K562 (cell line): Measurements from ENCODE around the gene MTCL3.

Source experiments
- CHCHD3 ChIP-seq: fragments of 250-450 bp; sonication (Bioruptor Pico); IDR thresholded peaks from 2 replicates; pipeline ENCODE4 v2.1.2; 2022; ENCODE audit warnings: mild to moderate bottlenecking
- EZH2 ChIP-seq: IDR thresholded peaks from 2 replicates; pipeline ENCODE4 v1.6.1; 2012; ENCODE audit warnings: low read depth, mild to moderate bottlenecking, inconsistent platforms, low read length, borderline replicate concordance
- KLF10 ChIP-seq: fragments of 250-450 bp; sonication (Bioruptor Pico); IDR thresholded peaks from 2 replicates; pipeline ENCODE4 v1.6.1; 2021; ENCODE audit warnings: matching md5 sums
- MTF1 ChIP-seq: fragments of 250-450 bp; sonication (Bioruptor Pico); IDR thresholded peaks from 2 replicates; pipeline ENCODE4 v1.9.0; 2021; ENCODE audit warnings: moderate library complexity, mild to moderate bottlenecking, inconsistent platforms, borderline replicate concordance
- RAD21 ChIP-seq, 2 experiments: fragments of 250-450 bp in 1 of 2; fragments of 450-650 bp in 1 of 2; sonication (Bioruptor Pico) in 1 of 2; formaldehyde crosslinking in 1 of 2; IDR thresholded peaks in 1 of 2; conservative IDR thresholded peaks in 1 of 2; 2 replicates each; pipeline versions ENCODE4 v1.4.0 to v1.8.0; 2020 to 2022; ENCODE audit warnings: mild to moderate bottlenecking in 2 of 2, moderate library complexity in 1 of 2
- ZNF134 ChIP-seq: fragments of 250-450 bp; sonication (Bioruptor Pico); conservative IDR thresholded peaks from 2 replicates; pipeline ENCODE4 v1.4.0; 2020
- ZNF239 ChIP-seq: fragments of 250-450 bp; sonication (Bioruptor Pico); IDR thresholded peaks from 2 replicates; pipeline ENCODE4 v1.4.0; 2020; ENCODE audit warnings: mild to moderate bottlenecking
- TF ChIP-seq, protein P1 (sequence below), 2 experiments: fragments of 450-650 bp; formaldehyde crosslinking in 1 of 2; IDR thresholded peaks; 2 replicates each; pipeline versions ENCODE4 v1.4.0 to v1.6.1; 2014 to 2020; ENCODE audit warnings: mild to moderate bottlenecking in 2 of 2, borderline replicate concordance in 1 of 2, low read depth in 1 of 2
- TF ChIP-seq, protein P2 (sequence below), 3 experiments: IDR thresholded peaks in 2 of 3; conservative IDR thresholded peaks in 1 of 3; 2 replicates each; pipeline ENCODE4 v1.5.1; 2011 to 2012; ENCODE audit warnings: low read length in 3 of 3, mild to moderate bottlenecking in 3 of 3, control low read depth in 2 of 3, improper control_type of control experiment in 1 of 3, inconsistent platforms in 1 of 3, low read depth in 1 of 3, mixed read lengths in 1 of 3, moderate library complexity in 1 of 3; ENCODE audit not compliant: insufficient read depth in 2 of 3

The MTCL3 gene

DNA sequence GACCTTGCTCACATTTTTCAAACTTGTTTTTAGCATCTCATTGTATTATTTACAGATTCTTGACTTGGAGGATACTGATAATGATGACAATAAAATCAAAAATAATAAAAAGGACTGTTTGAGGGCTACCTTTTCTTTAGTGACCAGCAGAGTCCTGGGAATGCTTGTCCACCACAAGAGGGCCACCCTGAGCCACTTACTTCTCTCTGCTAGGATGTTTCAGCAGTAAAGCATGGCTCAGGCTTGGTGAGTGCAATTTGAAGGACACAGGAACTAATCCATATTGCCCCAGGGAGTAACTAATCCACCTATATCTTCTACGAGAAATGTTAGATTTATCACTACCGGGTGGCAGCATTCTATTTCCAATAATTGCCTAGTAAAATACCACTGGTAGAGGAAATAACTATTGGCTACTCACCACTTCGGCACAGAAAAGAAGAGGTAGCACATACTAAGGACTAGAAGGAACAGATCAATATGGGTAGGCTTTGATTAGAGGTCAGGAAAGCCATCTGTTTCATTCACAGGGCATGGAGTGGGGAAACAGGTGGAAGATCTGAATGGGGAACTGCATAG lies 54.2 kb downstream of the MTCL3 start (continued):
- TF ChIP-seq, protein P1, sequence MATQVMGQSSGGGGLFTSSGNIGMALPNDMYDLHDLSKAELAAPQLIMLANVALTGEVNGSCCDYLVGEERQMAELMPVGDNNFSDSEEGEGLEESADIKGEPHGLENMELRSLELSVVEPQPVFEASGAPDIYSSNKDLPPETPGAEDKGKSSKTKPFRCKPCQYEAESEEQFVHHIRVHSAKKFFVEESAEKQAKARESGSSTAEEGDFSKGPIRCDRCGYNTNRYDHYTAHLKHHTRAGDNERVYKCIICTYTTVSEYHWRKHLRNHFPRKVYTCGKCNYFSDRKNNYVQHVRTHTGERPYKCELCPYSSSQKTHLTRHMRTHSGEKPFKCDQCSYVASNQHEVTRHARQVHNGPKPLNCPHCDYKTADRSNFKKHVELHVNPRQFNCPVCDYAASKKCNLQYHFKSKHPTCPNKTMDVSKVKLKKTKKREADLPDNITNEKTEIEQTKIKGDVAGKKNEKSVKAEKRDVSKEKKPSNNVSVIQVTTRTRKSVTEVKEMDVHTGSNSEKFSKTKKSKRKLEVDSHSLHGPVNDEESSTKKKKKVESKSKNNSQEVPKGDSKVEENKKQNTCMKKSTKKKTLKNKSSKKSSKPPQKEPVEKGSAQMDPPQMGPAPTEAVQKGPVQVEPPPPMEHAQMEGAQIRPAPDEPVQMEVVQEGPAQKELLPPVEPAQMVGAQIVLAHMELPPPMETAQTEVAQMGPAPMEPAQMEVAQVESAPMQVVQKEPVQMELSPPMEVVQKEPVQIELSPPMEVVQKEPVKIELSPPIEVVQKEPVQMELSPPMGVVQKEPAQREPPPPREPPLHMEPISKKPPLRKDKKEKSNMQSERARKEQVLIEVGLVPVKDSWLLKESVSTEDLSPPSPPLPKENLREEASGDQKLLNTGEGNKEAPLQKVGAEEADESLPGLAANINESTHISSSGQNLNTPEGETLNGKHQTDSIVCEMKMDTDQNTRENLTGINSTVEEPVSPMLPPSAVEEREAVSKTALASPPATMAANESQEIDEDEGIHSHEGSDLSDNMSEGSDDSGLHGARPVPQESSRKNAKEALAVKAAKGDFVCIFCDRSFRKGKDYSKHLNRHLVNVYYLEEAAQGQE (IDR thresholded peaks at IDR 0.05; ENCODE audit: borderline replicate concordance), result peak; percentile 39; the same call in 1 of the 2 replicates
- TF ChIP-seq, protein P1 (CRISPR knock-in tag; IDR thresholded peaks at IDR 0.05; ENCODE audit: low read depth), result no peak
- TF ChIP-seq MTF1 (CRISPR knock-in tag) (no peak), ZNF134 (CRISPR knock-in tag) (no peak), KLF10 (CRISPR knock-in tag) (no peak), CHCHD3 (CRISPR knock-in tag) (no peak), EZH2 (no peak), RAD21 (CRISPR knock-in tag; conservative IDR thresholded peaks at IDR 0.05 in 1 of 2, IDR thresholded peaks at IDR 0.05 in 1 of 2) (peak; percentile 34 to 63), ZNF239 (CRISPR knock-in tag) (no peak)
- TF ChIP-seq, protein P2, sequence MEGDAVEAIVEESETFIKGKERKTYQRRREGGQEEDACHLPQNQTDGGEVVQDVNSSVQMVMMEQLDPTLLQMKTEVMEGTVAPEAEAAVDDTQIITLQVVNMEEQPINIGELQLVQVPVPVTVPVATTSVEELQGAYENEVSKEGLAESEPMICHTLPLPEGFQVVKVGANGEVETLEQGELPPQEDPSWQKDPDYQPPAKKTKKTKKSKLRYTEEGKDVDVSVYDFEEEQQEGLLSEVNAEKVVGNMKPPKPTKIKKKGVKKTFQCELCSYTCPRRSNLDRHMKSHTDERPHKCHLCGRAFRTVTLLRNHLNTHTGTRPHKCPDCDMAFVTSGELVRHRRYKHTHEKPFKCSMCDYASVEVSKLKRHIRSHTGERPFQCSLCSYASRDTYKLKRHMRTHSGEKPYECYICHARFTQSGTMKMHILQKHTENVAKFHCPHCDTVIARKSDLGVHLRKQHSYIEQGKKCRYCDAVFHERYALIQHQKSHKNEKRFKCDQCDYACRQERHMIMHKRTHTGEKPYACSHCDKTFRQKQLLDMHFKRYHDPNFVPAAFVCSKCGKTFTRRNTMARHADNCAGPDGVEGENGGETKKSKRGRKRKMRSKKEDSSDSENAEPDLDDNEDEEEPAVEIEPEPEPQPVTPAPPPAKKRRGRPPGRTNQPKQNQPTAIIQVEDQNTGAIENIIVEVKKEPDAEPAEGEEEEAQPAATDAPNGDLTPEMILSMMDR (IDR thresholded peaks at IDR 0.05 in 2 of 3, conservative IDR thresholded peaks at IDR 0.05 in 1 of 3; ENCODE audit: insufficient read depth in 2 of 3, low read depth in 1 of 3, low read length in 3 of 3), result peak; percentile 70 to 81 (median 79)
